Spleen (tissue), 7 donors: ENCODE measurements around the gene LDLRAP1.

Experiments
- CTCF ChIP-seq, 11 experiments: fragments of 200-600 bp in 7 of 11; fragments of 450-650 bp in 4 of 11; sonication (generic) in 4 of 11; IDR thresholded peaks in 8 of 11; conservative IDR thresholded peaks in 3 of 11; 1 replicate in 7 of 11; 2 replicates in 4 of 11; pipeline versions ENCODE4 v1.4.0 to v1.8.0; 2016 to 2021; ENCODE audit warnings: antibody characterized with exemption in 11 of 11, inconsistent platforms in 4 of 11, mild to moderate bottlenecking in 1 of 11
- POLR2A ChIP-seq, 3 donors: fragments of 450-650 bp; IDR thresholded peaks; one replicate each; pipeline ENCODE4 v1.5.1; 2017; ENCODE audit warnings: antibody characterized with exemption in 3 of 3, mild to moderate bottlenecking in 1 of 3
- donor health status: DM: no; HTN: no; CAD: no; lungs with moderate emphysema.
- donor health status: DM: no; HTN: no; CAD: no.
- donor health status: DM: no; HTN: no; CAD: no.

DNA sequence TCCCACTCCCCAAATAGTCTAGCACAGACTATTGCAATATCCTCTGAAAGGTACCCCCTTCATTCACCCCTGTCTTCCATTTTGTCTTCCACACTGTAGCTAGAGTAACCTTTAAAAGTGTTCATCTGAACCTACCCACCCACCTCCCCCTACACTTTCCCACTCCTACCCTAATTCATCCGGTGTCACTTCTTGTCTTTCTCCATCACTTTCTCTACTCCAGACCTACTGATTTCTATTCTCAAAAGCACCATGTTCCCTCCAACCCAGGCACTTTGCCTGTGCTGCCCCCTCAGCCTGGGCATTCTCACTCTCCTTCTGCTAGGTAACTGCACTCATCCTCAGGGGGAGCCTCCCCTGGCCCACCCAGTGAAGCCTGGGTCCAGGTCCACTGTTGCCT, 68.4 kb downstream of the LDLRAP1 start:
- TF ChIP-seq CTCF (IDR thresholded peaks at IDR 0.05 in 8 of 11, conservative IDR thresholded peaks at IDR 0.05 in 3 of 11) (no peak), POLR2A (IDR thresholded peaks at IDR 0.05) (no peak)
